ENCODE results near the gene FBXO10. TPM values are rescaled to one million over a fixed set of nuclear protein-coding genes. Genes with fewer than 3 reads are reported as not detected.

Gene FBXO10
- total RNA-seq (1 to 10 TPM; 5.5 to 7.8 (median 7.5) TPM), polyA plus RNA-seq (3.5 TPM)
- long read RNA-seq, donor 1, full-length matches to known transcripts: 6 of 8 reads
- long read RNA-seq, donor 1, partial matches to known transcripts: 0 of 8 reads
- long read RNA-seq, donor 1, other reads (novel, unspliced or antisense): 2 of 8 reads
- long read RNA-seq, donor 2, full-length matches to known transcripts: 4 of 13 reads
- long read RNA-seq, donor 2, partial matches to known transcripts: 4 of 13 reads
- long read RNA-seq, donor 2, other reads (novel, unspliced or antisense): 5 of 13 reads
- long read RNA-seq, donor 3, full-length matches to known transcripts: 3 of 12 reads
- long read RNA-seq, donor 3, partial matches to known transcripts: 2 of 12 reads
- long read RNA-seq, donor 3, other reads (novel, unspliced or antisense): 7 of 12 reads
- long read RNA-seq, donor 4, full-length matches to known transcripts: 4 of 8 reads
- long read RNA-seq, donor 4, partial matches to known transcripts: 2 of 8 reads
- long read RNA-seq, donor 4, other reads (novel, unspliced or antisense): 2 of 8 reads

- Histone ChIP-seq H3K9me3 (ENCODE audit: control insufficient read depth, low read length) (no peaks in the 10 kb centered on the region), H3K27ac (ENCODE audit: low read length) (peak within 1 kb of the TSS; percentile 80), H3K4me3 (ENCODE audit: low read length) (peak within 1 kb of the TSS; percentile 86), H3K4me1 (ENCODE audit: control insufficient read depth, insufficient read depth, low read length) (peaks cover 7% of the 10 kb centered on the region), H3K27me3 (ENCODE audit: control insufficient read depth, insufficient read depth) (no peaks in the 10 kb centered on the region)
- intact Hi-C loops (cut with DNase I): no loop called here
- WGBS: under 1% methylated on average over 81 of the region's 81 CpGs
- ATAC-seq (peak; percentile 95 to 96), DNase-seq (peak; percentile 76 to 91 (median 90))
Observed at GRCh38 chr9:37575921-37576721, at the start of gene FBXO10. TSS of gene FBXO10 (minus strand) at chr9:37576380. CDS start at chr9:37541768, 34,612 bp downstream.

GRCh38 chr9:37625758-37626147 is 49.6 kb upstream of the FBXO10 start:
- no peaks in the 10 kb centered on the region for H3K27me3 ChIP-seq (ENCODE audit: control insufficient read depth, insufficient read depth)
- no peak for DNase-seq
- WGBS: 83% methylated on average over 12 of the region's 12 CpGs
- no peak overlapping the region for H3K4me3 ChIP-seq (ENCODE audit: low read length)
- ATAC-seq: no peak
- no peak overlapping the region for H3K27ac ChIP-seq (ENCODE audit: low read length)
- H3K4me1 ChIP-seq (ENCODE audit: control insufficient read depth, insufficient read depth, low read length): no peaks in the 10 kb centered on the region
- intact Hi-C loops (cut with DNase I): no loop called here
- no peaks in the 10 kb centered on the region for H3K9me3 ChIP-seq (ENCODE audit: control insufficient read depth, low read length)

- intact Hi-C loops (cut with DNase I): no loop called here
- WGBS: 57% methylated on average over 5 of the region's 5 CpGs
- Histone ChIP-seq H3K27ac (ENCODE audit: low read length) (no peak overlapping the region), H3K27me3 (ENCODE audit: control insufficient read depth, insufficient read depth) (no peaks in the 10 kb centered on the region), H3K9me3 (ENCODE audit: control insufficient read depth, low read length) (no peaks in the 10 kb centered on the region), H3K4me1 (ENCODE audit: control insufficient read depth, insufficient read depth, low read length) (no peaks in the 10 kb centered on the region), H3K4me3 (ENCODE audit: low read length) (no peak overlapping the region)
- DNase-seq: no peak
- ATAC-seq: no peak
Observed at GRCh38 chr9:37625036-37625757, 49.0 kb upstream of the FBXO10 start.

GRCh38 chr9:37624073-37624472 is 47.9 kb upstream of the FBXO10 start:
- no peaks in the 10 kb centered on the region for H3K9me3 ChIP-seq (ENCODE audit: control insufficient read depth, low read length)
- no peak overlapping the region for H3K27ac ChIP-seq (ENCODE audit: low read length)
- no peak for ATAC-seq
- no peaks in the 10 kb centered on the region for H3K4me1 ChIP-seq (ENCODE audit: control insufficient read depth, insufficient read depth, low read length)
- H3K4me3 ChIP-seq (ENCODE audit: low read length): no peak overlapping the region
- 71% methylated on average over 1 of the region's 1 CpG for WGBS
- DNase-seq: no peak
- no peaks in the 10 kb centered on the region for H3K27me3 ChIP-seq (ENCODE audit: control insufficient read depth, insufficient read depth)
- intact Hi-C loops (cut with DNase I): no loop called here

GRCh38 chr9:37623267-37623666 is 47.1 kb upstream of the FBXO10 start:
- Histone ChIP-seq H3K27me3 (ENCODE audit: control insufficient read depth, insufficient read depth) (no peaks in the 10 kb centered on the region), H3K4me3 (ENCODE audit: low read length) (no peak overlapping the region), H3K27ac (ENCODE audit: low read length) (no peak overlapping the region), H3K9me3 (ENCODE audit: control insufficient read depth, low read length) (no peaks in the 10 kb centered on the region), H3K4me1 (ENCODE audit: control insufficient read depth, insufficient read depth, low read length) (no peaks in the 10 kb centered on the region)
- intact Hi-C loops (cut with DNase I): no loop called here
- 58% methylated on average over 2 of the region's 2 CpGs for WGBS
- ATAC-seq (no peak), DNase-seq (no peak)

GRCh38 chr9:37622462-37622861 is 46.3 kb upstream of the FBXO10 start:
- H3K4me1 ChIP-seq (ENCODE audit: control insufficient read depth, insufficient read depth, low read length): no peaks in the 10 kb centered on the region
- no peak for ATAC-seq
- H3K9me3 ChIP-seq (ENCODE audit: control insufficient read depth, low read length): no peaks in the 10 kb centered on the region
- 77% methylated on average over 4 of the region's 4 CpGs for WGBS
- no peak overlapping the region for H3K27ac ChIP-seq (ENCODE audit: low read length)
- H3K27me3 ChIP-seq (ENCODE audit: control insufficient read depth, insufficient read depth): no peaks in the 10 kb centered on the region
- no peak overlapping the region for H3K4me3 ChIP-seq (ENCODE audit: low read length)
- intact Hi-C loops (cut with DNase I): no loop called here
- no peak for DNase-seq

GRCh38 chr9:37621273-37622121 is 45.3 kb upstream of the FBXO10 start:
- intact Hi-C loops (cut with DNase I): no loop called here
- ATAC-seq (no peak), DNase-seq (no peak)
- no peak overlapping the region for H3K27ac ChIP-seq (ENCODE audit: low read length)
- no peaks in the 10 kb centered on the region for H3K4me1 ChIP-seq (ENCODE audit: control insufficient read depth, insufficient read depth, low read length)
- WGBS: 47% methylated on average over 9 of the region's 9 CpGs
- H3K4me3 ChIP-seq (ENCODE audit: low read length): no peak overlapping the region
- H3K27me3 ChIP-seq (ENCODE audit: control insufficient read depth, insufficient read depth): no peaks in the 10 kb centered on the region
- no peaks in the 10 kb centered on the region for H3K9me3 ChIP-seq (ENCODE audit: control insufficient read depth, low read length)

GRCh38 chr9:37620396-37620795 is 44.2 kb upstream of the FBXO10 start:
- ATAC-seq: no peak

GRCh38 chr9:37619806-37620205 is 43.6 kb upstream of the FBXO10 start:
- DNase-seq: no peak
- no peak for ATAC-seq

More at GRCh38 chr9:37620396-37620795, 44.2 kb upstream of the FBXO10 start:
- Histone ChIP-seq H3K4me1 (ENCODE audit: control insufficient read depth, insufficient read depth, low read length) (no peaks in the 10 kb centered on the region), H3K9me3 (ENCODE audit: control insufficient read depth, low read length) (no peaks in the 10 kb centered on the region), H3K27me3 (ENCODE audit: control insufficient read depth, insufficient read depth) (no peaks in the 10 kb centered on the region), H3K4me3 (ENCODE audit: low read length) (no peak overlapping the region), H3K27ac (ENCODE audit: low read length) (no peak overlapping the region)
- DNase-seq: no peak
- 88% methylated on average over 1 of the region's 1 CpG for WGBS
- intact Hi-C loops (cut with DNase I): no loop called here

GRCh38 chr9:37618817-37619216 is 42.6 kb upstream of the FBXO10 start:
- intact Hi-C loops (cut with DNase I): no loop called here

More at GRCh38 chr9:37619806-37620205, 43.6 kb upstream of the FBXO10 start:
- Histone ChIP-seq H3K27me3 (ENCODE audit: control insufficient read depth, insufficient read depth) (no peaks in the 10 kb centered on the region), H3K9me3 (ENCODE audit: control insufficient read depth, low read length) (no peaks in the 10 kb centered on the region), H3K27ac (ENCODE audit: low read length) (no peak overlapping the region), H3K4me1 (ENCODE audit: control insufficient read depth, insufficient read depth, low read length) (no peaks in the 10 kb centered on the region), H3K4me3 (ENCODE audit: low read length) (no peak overlapping the region)
- intact Hi-C loops (cut with DNase I): no loop called here
- WGBS: 66% methylated on average over 3 of the region's 3 CpGs

More at GRCh38 chr9:37618817-37619216, 42.6 kb upstream of the FBXO10 start:
- no peak overlapping the region for H3K4me3 ChIP-seq (ENCODE audit: low read length)
- 84% methylated on average over 4 of the region's 4 CpGs for WGBS
- no peaks in the 10 kb centered on the region for H3K9me3 ChIP-seq (ENCODE audit: control insufficient read depth, low read length)
- H3K27me3 ChIP-seq (ENCODE audit: control insufficient read depth, insufficient read depth): no peaks in the 10 kb centered on the region
- H3K4me1 ChIP-seq (ENCODE audit: control insufficient read depth, insufficient read depth, low read length): no peaks in the 10 kb centered on the region
- ATAC-seq (no peak), DNase-seq (no peak)
- H3K27ac ChIP-seq (ENCODE audit: low read length): no peak overlapping the region
